ENCODE results near the gene MCM9.
"Not testable (repeated sequence)": the region's sequence is repeated elsewhere in the genome, so short reads cannot be mapped to it uniquely, and the experiment has no call there.

MCM9 gene

GRCh38 chr6:118875672-118876071 is 59.3 kb downstream of the MCM9 start:
- TF ChIP-seq CTCF (conservative IDR thresholded peaks at IDR 0.05): no peak

GRCh38 chr6:118873239-118873638 is 61.7 kb downstream of the MCM9 start:
- TF ChIP-seq CTCF (conservative IDR thresholded peaks at IDR 0.05): no peak
- no peak overlapping the region for H3K27ac ChIP-seq

More at GRCh38 chr6:118875672-118876071, 59.3 kb downstream of the MCM9 start:
- peak overlapping the region; percentile 46 for H3K27ac ChIP-seq

- no peak overlapping the region for H3K27ac ChIP-seq
- no peak for TF ChIP-seq CTCF (conservative IDR thresholded peaks at IDR 0.05)
Measured at GRCh38 chr6:118872726-118873125, 62.2 kb downstream of the MCM9 start.

GRCh38 chr6:118872318-118872717 is 62.6 kb downstream of the MCM9 start:
- no peak for TF ChIP-seq CTCF (conservative IDR thresholded peaks at IDR 0.05)
- no peak overlapping the region for H3K27ac ChIP-seq

- no peak for TF ChIP-seq CTCF (conservative IDR thresholded peaks at IDR 0.05)
- no peak overlapping the region for H3K27ac ChIP-seq
Measured at GRCh38 chr6:118871331-118871730, 63.6 kb downstream of the MCM9 start.

- H3K27ac ChIP-seq: no peak overlapping the region
- TF ChIP-seq CTCF (conservative IDR thresholded peaks at IDR 0.05): no peak
Measured at GRCh38 chr6:118869894-118870589, 64.9 kb downstream of the MCM9 start.

- no peak overlapping the region for H3K27ac ChIP-seq
- TF ChIP-seq CTCF (conservative IDR thresholded peaks at IDR 0.05): no peak
Measured at GRCh38 chr6:118869350-118869749, 65.6 kb downstream of the MCM9 start.

GRCh38 chr6:118868901-118869300 is 66.1 kb downstream of the MCM9 start:
- not testable (repeated sequence) for H3K27ac ChIP-seq

All from VCaP (cell line).